Measurements from ENCODE around the gene DHCR7. TPM values are rescaled to one million over a fixed set of nuclear protein-coding genes. Genes with fewer than 3 reads are reported as not detected.

Gene DHCR7
- total RNA-seq, 1 donor from 2014 or later: 88.8 TPM

GRCh38 chr11:71458146-71459070, 10.2 kb upstream of the DHCR7 start:
- no peak overlapping the region for H3K4me3 ChIP-seq (ENCODE audit: low read depth, low read length)
- H3K27me3 ChIP-seq (ENCODE audit: control insufficient read depth, insufficient read depth, low read length): no peaks in the 10 kb centered on the region
- TF ChIP-seq CTCF (IDR thresholded peaks at IDR 0.05; ENCODE audit: insufficient read depth, low read length, poor library complexity, severe bottlenecking): no peak
- H3K36me3 ChIP-seq (ENCODE audit: control insufficient read depth, insufficient read depth, low read length): peaks cover 7% of the 10 kb centered on the region
- DNase-seq (ENCODE audit: low read depth): no peak

DNA sequence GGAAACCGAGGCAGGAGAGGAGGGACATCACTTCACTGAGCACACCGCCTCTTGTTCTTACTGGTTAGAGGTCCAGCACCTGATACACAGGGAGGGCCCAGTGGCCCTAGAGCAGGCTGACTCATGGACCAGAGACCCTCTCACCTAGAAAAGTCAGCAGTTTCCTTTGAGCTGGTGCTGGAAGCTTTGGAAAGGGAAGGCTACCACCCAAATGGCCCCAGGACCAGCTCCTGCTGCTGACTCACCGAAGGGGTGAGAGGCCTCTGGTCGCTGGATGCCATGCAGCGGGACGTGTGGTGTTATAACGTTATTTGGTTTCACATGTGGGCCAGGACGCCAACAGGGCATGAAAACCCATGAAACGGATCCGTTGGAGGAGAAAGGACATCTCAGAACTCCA, 8.6 kb upstream of the DHCR7 start:
- no peak overlapping the region for H3K4me3 ChIP-seq (ENCODE audit: low read depth, low read length)
- no peak for DNase-seq (ENCODE audit: low read depth)
- no peaks in the 10 kb centered on the region for H3K27me3 ChIP-seq (ENCODE audit: control insufficient read depth, insufficient read depth, low read length)
- H3K36me3 ChIP-seq (ENCODE audit: control insufficient read depth, insufficient read depth, low read length): peaks cover 7% of the 10 kb centered on the region
- no peak for TF ChIP-seq CTCF (IDR thresholded peaks at IDR 0.05; ENCODE audit: insufficient read depth, low read length, poor library complexity, severe bottlenecking)

DNA sequence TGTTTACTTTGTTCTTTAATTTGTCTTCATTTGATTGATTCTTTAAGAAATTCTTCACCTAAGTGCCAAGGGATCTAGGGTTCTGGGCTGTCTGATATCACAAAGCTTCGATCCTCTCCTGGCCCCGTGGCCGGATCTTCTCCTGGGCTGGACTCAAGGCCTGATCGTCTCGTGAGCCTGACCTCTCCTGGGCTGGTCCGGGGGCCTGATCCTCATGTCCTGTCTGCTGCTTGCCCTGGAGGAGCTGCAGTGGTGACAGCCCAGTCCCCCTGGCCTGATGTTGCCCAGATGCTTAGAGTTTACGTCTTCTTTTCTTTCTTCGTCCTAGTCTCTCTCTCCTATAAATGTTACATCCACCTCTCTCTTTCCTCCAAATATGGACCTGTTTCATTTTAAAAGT, 8.1 kb upstream of the DHCR7 start:
- Histone ChIP-seq H3K4me3 (ENCODE audit: low read depth, low read length) (no peak overlapping the region), H3K27me3 (ENCODE audit: control insufficient read depth, insufficient read depth, low read length) (no peaks in the 10 kb centered on the region), H3K36me3 (ENCODE audit: control insufficient read depth, insufficient read depth, low read length) (peaks cover 7% of the 10 kb centered on the region)
- no peak for TF ChIP-seq CTCF (IDR thresholded peaks at IDR 0.05; ENCODE audit: insufficient read depth, low read length, poor library complexity, severe bottlenecking)
- DNase-seq (ENCODE audit: low read depth): no peak

GRCh38 chr11:71454470-71455113, 6.4 kb upstream of the DHCR7 start:
- DNase-seq (ENCODE audit: low read depth): no peak
- Histone ChIP-seq H3K36me3 (ENCODE audit: control insufficient read depth, insufficient read depth, low read length) (peaks cover 7% of the 10 kb centered on the region), H3K4me3 (ENCODE audit: low read depth, low read length) (no peak overlapping the region), H3K27me3 (ENCODE audit: control insufficient read depth, insufficient read depth, low read length) (no peaks in the 10 kb centered on the region)
- peak; percentile 9 for TF ChIP-seq CTCF (IDR thresholded peaks at IDR 0.05; ENCODE audit: insufficient read depth, low read length, poor library complexity, severe bottlenecking)

GRCh38 chr11:71453918-71454304, 5.7 kb upstream of the DHCR7 start:
- Histone ChIP-seq H3K36me3 (ENCODE audit: control insufficient read depth, insufficient read depth, low read length) (peaks cover 6% of the 10 kb centered on the region), H3K27me3 (ENCODE audit: control insufficient read depth, insufficient read depth, low read length) (no peaks in the 10 kb centered on the region), H3K4me3 (ENCODE audit: low read depth, low read length) (peak overlapping the region; percentile 94)
- DNase-seq (ENCODE audit: low read depth): no peak
- no peak for TF ChIP-seq CTCF (IDR thresholded peaks at IDR 0.05; ENCODE audit: insufficient read depth, low read length, poor library complexity, severe bottlenecking)

All from kidney epithelial cell (primary cell).